Suppressor macrophage (primary cell): Measurements from ENCODE around the gene GRIN1.

Source experiments
- DNase-seq, 4 experiments: peaks; one replicate each; pipeline ENCODE4 v3.0.0-alpha.2; 2020 to 2022

The GRIN1 gene

GRCh38 chr9:137217276-137218211, 78.6 kb downstream of the GRIN1 start:
- DNase-seq: peak in 2 of 4 experiments; percentile 27 to 43

- no peak for DNase-seq
Observed at GRCh38 chr9:137218212-137218753, 79.3 kb downstream of the GRIN1 start.
